ENCODE data around the gene TULP1.
"Not testable (repeated sequence)": the region's sequence is repeated elsewhere in the genome, so short reads cannot be mapped to it uniquely, and the experiment has no call there.

TULP1 gene

GRCh38 chr6:35521235-35521634, 8.5 kb upstream of the TULP1 start:
- DNase-seq (ENCODE audit: low read depth) = no peak

GRCh38 chr6:35519313-35520015, 6.8 kb upstream of the TULP1 start:
- no peak for DNase-seq (ENCODE audit: low read depth)

DNA sequence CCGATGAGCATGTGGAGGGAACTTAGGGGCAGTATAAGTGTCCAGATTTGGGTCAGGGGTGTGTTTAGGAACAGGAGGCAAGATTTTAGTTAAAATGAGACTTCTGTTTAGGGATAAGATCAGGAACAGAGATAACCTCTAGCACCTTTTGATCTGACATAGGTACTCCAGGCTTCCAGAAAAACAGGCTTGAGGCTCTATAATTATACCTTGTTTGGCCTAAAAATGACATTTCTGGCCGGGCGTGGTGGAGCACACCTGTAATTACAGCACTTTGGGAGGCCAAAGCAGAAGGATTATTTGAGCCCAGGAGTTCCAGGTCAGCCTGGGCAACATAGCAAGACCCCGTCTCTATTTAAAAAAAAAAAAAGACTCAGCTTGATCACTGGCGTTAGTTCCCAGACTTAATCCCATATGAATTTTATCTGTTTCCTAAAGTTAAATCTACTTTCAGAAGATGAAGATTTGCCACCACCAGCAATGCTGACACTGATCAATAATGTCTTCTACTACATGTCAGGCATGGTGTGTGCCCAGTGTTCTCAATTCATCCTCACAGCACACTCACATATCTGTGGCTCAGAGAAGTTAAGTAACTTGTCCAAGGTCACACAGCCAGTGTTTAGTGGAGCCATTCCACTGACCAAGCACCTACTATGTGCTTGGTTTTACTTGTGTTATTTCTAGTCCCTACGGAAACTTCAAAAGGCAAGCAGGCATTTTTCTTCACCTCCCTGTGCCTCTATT, 6.0 kb upstream of the TULP1 start:
- DNase-seq (ENCODE audit: low read depth) = no peak

DNA sequence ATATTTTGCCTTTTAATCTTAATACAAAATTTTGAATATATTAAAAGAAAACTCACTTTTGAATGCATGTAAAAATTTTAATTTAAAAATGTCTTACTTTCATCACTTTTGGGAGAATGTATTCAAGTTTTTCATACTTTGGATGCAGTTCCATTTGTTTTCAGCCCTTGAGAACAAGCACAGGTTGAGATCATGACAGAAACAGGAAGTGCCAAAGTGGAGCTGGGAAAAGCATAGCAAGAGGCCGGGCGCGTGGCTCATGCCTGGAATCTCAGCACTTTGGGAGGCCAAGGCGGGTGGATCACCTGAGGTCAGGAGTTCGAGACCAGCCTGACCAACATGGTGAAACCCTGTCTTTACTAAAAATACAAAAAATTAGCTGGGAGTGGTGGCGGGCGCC, 5.3 kb upstream of the TULP1 start:
- DNase-seq (ENCODE audit: low read depth) = peak; percentile 22

DNA sequence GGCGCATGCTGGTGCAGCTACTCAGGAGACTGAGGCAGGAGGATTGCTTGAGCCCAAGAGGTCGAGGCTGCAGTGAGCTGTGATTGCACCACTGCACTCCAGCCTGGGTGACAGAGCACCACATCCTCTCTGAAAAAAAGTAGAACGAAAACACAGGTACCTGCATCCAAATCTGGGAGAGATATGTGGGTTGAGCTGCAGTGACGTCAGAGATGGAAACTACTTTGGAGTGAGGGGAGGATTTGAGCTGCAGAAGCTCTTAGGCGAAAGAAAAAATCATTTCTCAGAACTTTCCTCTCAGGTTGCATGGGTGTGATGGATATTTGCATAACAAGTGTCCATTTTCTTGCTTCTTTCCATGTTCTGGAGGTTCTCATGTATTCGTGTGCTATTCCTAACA, 4.0 kb upstream of the TULP1 start:
- no peak for DNase-seq (ENCODE audit: low read depth)

DNA sequence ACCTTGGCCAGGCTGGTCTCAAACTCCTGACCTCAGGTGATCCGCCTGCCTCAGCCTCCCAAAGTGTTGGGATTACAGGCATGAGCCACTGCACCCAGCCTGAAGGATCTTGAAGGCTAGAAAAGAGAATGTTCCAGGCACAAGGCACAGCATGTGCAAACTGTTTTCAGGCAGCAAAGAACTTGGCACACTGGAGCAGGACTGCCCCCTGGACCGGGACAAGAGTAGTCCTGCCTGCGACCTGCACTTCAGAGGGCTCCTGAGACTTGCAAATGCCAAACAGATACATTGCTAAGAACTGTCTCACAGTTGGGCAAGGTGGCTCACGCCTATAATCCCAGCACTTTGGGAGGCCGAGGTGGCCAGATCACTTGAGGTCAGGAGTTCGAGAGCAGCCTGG, 3.2 kb upstream of the TULP1 start:
- not testable (repeated sequence) for DNase-seq (ENCODE audit: low read depth)

- DNase-seq (ENCODE audit: low read depth) = no peak
Observed at GRCh38 chr6:35514587-35514986, 1.9 kb upstream of the TULP1 start.

DNA sequence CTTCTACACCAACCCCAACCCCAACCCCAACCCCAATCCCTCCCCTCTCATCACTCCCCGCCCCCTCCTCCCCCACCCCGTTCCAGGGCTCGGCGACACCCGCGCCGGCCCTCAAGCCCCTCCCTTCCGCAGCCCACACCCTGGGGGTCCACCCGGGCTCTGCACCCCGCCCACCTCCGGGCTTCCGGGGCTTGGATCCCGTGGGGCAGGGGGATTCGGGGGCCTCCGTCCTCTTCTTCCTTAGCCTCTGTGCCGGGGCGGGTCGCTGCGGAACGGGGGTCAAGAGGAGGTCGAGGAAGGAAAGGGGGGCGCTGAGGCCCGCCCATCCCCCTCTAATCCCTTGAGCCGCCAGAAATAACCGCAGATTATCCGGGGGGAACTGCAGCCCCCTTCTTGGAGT, 690 bp downstream of the TULP1 start:
- no peak for DNase-seq (ENCODE audit: low read depth)

DNA sequence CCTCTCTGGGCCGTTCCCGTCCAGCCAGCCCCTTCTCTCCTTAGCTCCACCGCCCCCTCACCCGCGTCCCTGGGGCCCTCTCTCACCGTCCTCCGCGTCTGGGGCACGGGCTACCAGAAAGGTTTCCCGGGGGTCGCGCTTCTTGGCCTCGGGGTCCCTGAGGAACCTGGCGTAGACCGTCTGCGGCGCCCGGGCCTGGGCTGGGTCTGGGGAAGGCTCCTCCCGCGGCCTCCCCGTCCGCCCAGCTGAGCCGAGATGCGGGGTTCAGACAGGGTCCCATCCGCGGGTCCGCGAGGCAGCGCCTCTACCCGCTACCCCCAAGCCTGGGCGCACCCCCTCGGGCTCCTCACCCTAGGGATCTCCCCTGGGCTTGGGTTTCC, 1.1 kb downstream of the TULP1 start:
- no peak for DNase-seq (ENCODE audit: low read depth)

GRCh38 chr6:35510916-35511561, 1.7 kb downstream of the TULP1 start:
- no peak for DNase-seq (ENCODE audit: low read depth)

GRCh38 chr6:35508542-35508941, 4.2 kb downstream of the TULP1 start:
- DNase-seq (ENCODE audit: low read depth) = no peak

- DNase-seq (ENCODE audit: low read depth) = no peak
Observed at GRCh38 chr6:35508027-35508426, 4.7 kb downstream of the TULP1 start.

DNA sequence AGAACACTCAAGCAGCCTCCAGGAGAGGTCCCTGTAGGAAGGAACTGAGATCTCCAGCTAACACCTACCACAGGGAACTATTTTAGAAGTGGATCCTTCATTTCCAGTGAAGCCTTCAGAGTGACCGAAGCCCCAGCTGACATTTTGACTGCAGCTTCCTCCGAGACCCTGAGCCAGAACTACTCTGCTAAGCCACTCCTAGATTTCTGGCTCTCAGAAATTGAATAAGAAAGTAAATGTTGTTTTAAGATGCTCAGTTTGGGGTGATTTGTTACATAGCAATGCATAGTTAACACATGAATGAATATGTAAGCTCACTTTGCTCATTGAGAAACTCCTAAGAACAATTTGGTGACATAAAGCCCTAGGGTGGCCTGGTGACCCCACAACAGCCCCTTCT, 5.5 kb downstream of the TULP1 start:
- no peak for DNase-seq (ENCODE audit: low read depth)

DNA sequence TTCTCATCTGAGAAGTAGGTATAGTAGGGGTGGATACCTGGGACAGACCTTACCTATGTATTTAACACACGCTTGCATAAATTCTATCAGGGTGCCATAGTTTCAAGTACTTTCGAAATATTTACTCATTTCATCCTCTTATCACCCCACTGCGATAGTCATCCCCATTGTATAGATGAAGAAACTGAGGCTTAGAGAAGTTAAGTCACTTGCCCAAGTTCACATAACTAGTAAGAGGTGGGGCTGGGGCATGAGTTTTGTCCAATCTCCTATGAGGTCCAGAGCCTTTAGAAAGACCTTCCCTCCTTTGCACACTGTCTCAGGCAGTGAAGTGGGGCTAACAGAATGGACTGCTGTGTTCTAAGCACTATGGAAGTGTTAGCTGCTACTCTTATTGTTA, 6.2 kb downstream of the TULP1 start:
- no peak for DNase-seq (ENCODE audit: low read depth)

DNA sequence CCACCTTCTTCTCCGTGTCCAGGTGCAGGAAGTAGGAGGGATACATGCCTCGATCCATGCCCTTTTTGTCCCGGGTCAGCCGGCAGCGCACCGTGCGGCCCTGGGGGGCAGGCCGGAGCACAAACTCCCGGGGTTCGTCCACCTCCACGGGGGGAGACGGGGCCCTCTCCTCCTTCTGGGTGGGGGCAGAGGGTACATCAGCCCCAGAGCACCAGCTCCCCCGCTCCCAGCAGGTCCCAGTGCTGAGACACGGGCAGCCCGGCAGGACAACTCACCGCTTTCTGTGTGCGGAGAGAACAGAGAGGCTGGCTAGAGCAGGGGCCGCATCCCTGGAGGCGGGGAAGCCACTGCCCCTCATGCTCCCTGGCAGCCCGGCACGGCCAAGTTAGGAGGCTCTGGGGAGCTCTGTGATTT, 6.7 kb downstream of the TULP1 start:
- no peak for DNase-seq (ENCODE audit: low read depth)

- no peak for DNase-seq (ENCODE audit: low read depth)
Observed at GRCh38 chr6:35503534-35503933, 9.2 kb downstream of the TULP1 start.

GRCh38 chr6:35501784-35502183, 10.9 kb downstream of the TULP1 start:
- no peak for DNase-seq (ENCODE audit: low read depth)

- DNase-seq (ENCODE audit: low read depth) = peak; percentile 29
Observed at GRCh38 chr6:35500782-35501181, 11.9 kb downstream of the TULP1 start.

- no peak for DNase-seq (ENCODE audit: low read depth)
Observed at GRCh38 chr6:35499372-35499771, 13.3 kb downstream of the TULP1 start.

DNA sequence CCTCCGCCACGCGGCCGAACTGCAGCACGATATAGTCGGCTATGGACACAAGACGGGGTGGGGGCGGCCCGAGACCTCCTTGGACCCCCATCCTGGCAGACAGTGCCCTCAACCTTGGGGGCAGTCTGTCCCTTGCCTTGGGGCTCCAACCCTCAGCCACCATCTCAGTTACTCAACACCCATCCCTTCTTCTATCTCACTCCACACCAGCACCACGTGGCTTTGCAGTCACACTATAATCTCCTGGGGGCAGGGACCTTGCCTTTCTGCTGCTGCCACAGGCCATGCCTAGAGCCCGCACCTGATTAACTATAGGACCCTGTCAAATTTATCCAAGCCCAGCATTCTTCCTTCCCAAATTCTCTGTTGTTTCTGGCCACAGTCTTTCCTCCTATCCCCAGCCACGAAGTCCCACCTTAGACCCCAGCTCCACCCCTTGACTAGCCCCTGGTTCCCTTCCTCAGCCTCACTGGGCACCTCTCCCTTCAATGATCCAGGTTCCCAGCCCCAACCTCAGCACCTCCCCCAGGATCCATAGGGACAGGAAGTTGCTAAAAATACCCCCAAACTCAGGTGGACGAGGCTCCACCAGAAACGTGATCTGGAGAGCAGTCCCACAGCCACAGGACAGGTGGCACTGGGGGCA, 14.2 kb downstream of the TULP1 start:
- peak; percentile 27 for DNase-seq (ENCODE audit: low read depth)

- peak; percentile 54 for DNase-seq (ENCODE audit: low read depth)
Observed at GRCh38 chr6:35497571-35498421, 14.9 kb downstream of the TULP1 start.

Data from amniotic epithelial cell (primary cell).